ENCODE measurements around the gene KANK4. TPM values are rescaled to one million over a fixed set of nuclear protein-coding genes. Genes with fewer than 3 reads are reported as not detected.

KANK4 gene
- total and polyA plus RNA-seq, 2 of the 8 experiments (the other 6 are each of a cell fraction or from before 2014, with no cell fraction given) = 0.22 to 0.26 TPM

DNA sequence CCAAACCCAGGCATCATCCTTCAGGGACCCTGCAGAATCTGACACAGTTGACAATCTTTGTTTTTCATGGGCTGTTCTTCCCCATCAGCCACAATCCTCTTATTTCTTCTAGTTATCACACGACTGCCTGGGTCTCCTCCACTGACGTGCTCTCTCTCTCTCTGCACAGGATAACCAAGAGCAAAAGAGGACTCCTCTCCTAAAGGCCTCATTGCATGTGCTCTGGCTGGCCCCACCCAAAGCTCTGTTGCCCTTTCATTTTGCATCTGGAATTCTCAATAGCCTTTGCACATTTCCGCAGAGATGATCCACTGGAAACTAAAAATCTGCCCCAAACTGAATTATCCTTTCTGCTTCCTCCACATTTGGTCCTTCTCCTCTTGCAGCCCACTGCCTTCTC is 58.5 kb downstream of the KANK4 start:
- Histone ChIP-seq H2BK12ac (ENCODE audit: low read depth, low read length) (no peak overlapping the region), H2AFZ (ENCODE audit: low read length) (no peak overlapping the region), H3K4ac (replicated peaks; ENCODE audit: insufficient read length, low read depth, low read length) (no peak overlapping the region), H2BK120ac (replicated peaks; ENCODE audit: low read depth, low read length) (no peak overlapping the region), H2BK5ac (ENCODE audit: low read depth, low read length) (no peak overlapping the region), H3K27me3 (replicated peaks in 1 of 4; ENCODE audit: control insufficient read depth in 3 of 4, extremely low read depth in 1 of 4, insufficient read depth in 3 of 4, low read length in 3 of 4) (no peaks in the 10 kb centered on the region), H3K79me1 (ENCODE audit: low read depth, low read length) (no peaks in the 10 kb centered on the region), H4K5ac (ENCODE audit: insufficient read length, low read depth, low read length) (no peak overlapping the region), H4K91ac (replicated peaks; ENCODE audit: insufficient read length, low read length) (no peak overlapping the region), H3K4me1 (replicated peaks in 1 of 4; ENCODE audit: control insufficient read depth in 3 of 4, insufficient read depth in 4 of 4, low read length in 3 of 4) (peaks cover 0 to 3% (median under 1%) of the 10 kb centered on the region in 4 experiments; a peak in 4 of 7 replicates), H3K23me2 (ENCODE audit: low read depth, low read length) (no peaks in the 10 kb centered on the region), H4K20me1 (replicated peaks in 1 of 2; ENCODE audit: control insufficient read depth in 1 of 2, insufficient read depth in 2 of 2, low read length in 2 of 2) (no peaks in the 10 kb centered on the region), H3K14ac (ENCODE audit: insufficient read length) (no peak overlapping the region), H3K9me3 (ENCODE audit: insufficient read depth in 2 of 2, low read depth in 1 of 2, low read length in 1 of 2) (no peaks in the 10 kb centered on the region), H3K79me2 (ENCODE audit: control insufficient read depth in 1 of 2, insufficient read depth in 2 of 2, low read length in 2 of 2) (no peaks in the 10 kb centered on the region), H2AK5ac (ENCODE audit: low read depth, low read length) (no peak overlapping the region), H3K9ac (replicated peaks in 1 of 4; ENCODE audit: extremely low read depth in 1 of 4, low read depth in 3 of 4, low read length in 3 of 4) (no peak overlapping the region), H3K36me3 (ENCODE audit: control insufficient read depth in 2 of 4, insufficient read depth in 4 of 4, low read length in 3 of 4) (no peaks in the 10 kb centered on the region), H3K4me3 (ENCODE audit: extremely low read depth in 1 of 4, insufficient read depth in 2 of 4, low read depth in 3 of 4, low read length in 4 of 4) (no peak overlapping the region), H2BK20ac (ENCODE audit: low read length) (no peak overlapping the region), H4K8ac (ENCODE audit: extremely low read depth, insufficient read depth, low read length) (no peak overlapping the region), H2BK15ac (ENCODE audit: low read length) (no peak overlapping the region), H3K23ac (ENCODE audit: insufficient read length) (no peak overlapping the region), H3K4me2 (ENCODE audit: insufficient read depth in 1 of 2, low read depth in 2 of 2, low read length in 2 of 2) (no peak overlapping the region), H3K18ac (ENCODE audit: extremely low read depth, low read length) (no peak overlapping the region), H3K56ac (replicated peaks; ENCODE audit: insufficient read length, low read depth, low read length) (no peak overlapping the region), H3K27ac (ENCODE audit: low read depth, low read length) (no peak overlapping the region)
- 87% methylated on average over 3 of the region's 3 CpGs; no CpG with 5 or more reads in 1 of the 2 experiments for WGBS, 2 experiments (ENCODE audit: extremely low coverage in 1 of 2, insufficient coverage in 1 of 2, insufficient read length in 1 of 2, insufficient replicate concordance in 2 of 2, low coverage in 1 of 2, low lambda C conversion rate in 2 of 2, missing lambda C conversion rate in 1 of 2)
- FAIRE-seq = no peak
- ChIA-PET CTCF (ENCODE audit: partially characterized antibody) (interaction anchor here (0.6 to 4.5 kb wide), 6 partner anchors 10 to 85 kb away, joined by 3 to 19 read pairs (median 4); no protein-coding TSS in a partner anchor), POLR2A (ENCODE audit: partially characterized antibody) (interaction anchor here (1.2 kb wide), 1 partner anchor 25 kb away, joined by 3 read pairs; no protein-coding TSS in a partner anchor)
- DNase-seq (ENCODE audit: low read depth in 1 of 2, low spot score in 2 of 2) = no peak
- TF ChIP-seq SUZ12 (IDR thresholded peaks at IDR 0.05; ENCODE audit: low read length) (no peak), BRCA1 (IDR thresholded peaks at IDR 0.05; ENCODE audit: low read depth, low read length) (no peak), CHD1 (IDR thresholded peaks at IDR 0.05; ENCODE audit: low read depth, low read length) (no peak), USF2 (IDR thresholded peaks at IDR 0.05; ENCODE audit: low read length) (no peak)

Measured in H1 (cell line).